Panc1 (cell line): ENCODE results near the gene SDK1. TPM values are rescaled to one million over a fixed set of nuclear protein-coding genes. Genes with fewer than 3 reads are reported as not detected.

Source experiments
- ATAC-seq: fragments of 200-7000 bp; cut with Tn5 transposase; 2 replicates; pipeline ENCODE4 v1.9.1; 2020; ENCODE audit warnings: mild to moderate bottlenecking, moderate library complexity
- BruUV-seq: library from RNA; stranded (reverse); fragments of 400-500 nt; replicated peaks from 2 replicates; lab custom pipeline; 2021; lab: Mats Ljungman, UMichigan
- CTCF ChIA-PET: fragments of 300-600 bp; sonication (Branson Sonifier 250); formaldehyde crosslinking; loops from one replicate; lab custom pipeline; 2022; ENCODE audit warnings: antibody characterized with exemption; lab: Charles Lee
- POLR2A ChIA-PET: fragments of 300-600 bp; sonication (Branson Sonifier 250); formaldehyde crosslinking; loops from one replicate; lab custom pipeline; 2022; ENCODE audit warnings: antibody characterized with exemption; lab: Charles Lee
- DNase-seq: peaks from one replicate; pipeline ENCODE4 v3.0.0-alpha.2; 2010; ENCODE audit warnings: low read depth, low spot score
- H3K27ac ChIP-seq: 2 replicates; pipeline ENCODE4 v1.5.1; 2011; ENCODE audit warnings: mild to moderate bottlenecking, low read length, inconsistent platforms
- H3K27me3 ChIP-seq: fragments of 200-500 bp; sonication (Bioruptor generic); 2 replicates; pipeline ENCODE4 v1.6.0; 2014; ENCODE audit warnings: low read length, inconsistent platforms; ENCODE audit not compliant: control insufficient read depth, insufficient read depth
- H3K36me3 ChIP-seq: fragments of 200-500 bp; sonication (Bioruptor generic); 2 replicates; pipeline ENCODE4 v1.5.1; 2014; ENCODE audit warnings: inconsistent platforms, mild to moderate bottlenecking, low read length, moderate library complexity; ENCODE audit not compliant: control insufficient read depth, insufficient read depth
- H3K4me1 ChIP-seq: 2 replicates; pipeline ENCODE4 v1.5.1; 2011; ENCODE audit warnings: inconsistent platforms, mild to moderate bottlenecking, low read length, moderate library complexity; ENCODE audit not compliant: control insufficient read depth, insufficient read depth
- H3K4me3 ChIP-seq, 2 experiments: 2 replicates each; pipeline ENCODE4 v1.5.1; 2011 to 2012; ENCODE audit warnings: low read depth in 2 of 2, low read length in 2 of 2, mild to moderate bottlenecking in 2 of 2, inconsistent platforms in 1 of 2, moderate library complexity in 1 of 2
- H3K9me3 ChIP-seq: fragments of 200-500 bp; sonication (Bioruptor generic); 2 replicates; pipeline ENCODE4 v1.5.1; 2014; ENCODE audit warnings: low read depth, mild to moderate bottlenecking, inconsistent platforms, low read length, moderate library complexity; ENCODE audit not compliant: control insufficient read depth, insufficient read depth
- CTCF ChIP-seq: fragments of 450-650 bp; IDR thresholded peaks from 2 replicates; pipeline ENCODE4 v1.5.1; 2017; ENCODE audit warnings: mild to moderate bottlenecking
- POLR2AphosphoS5 ChIP-seq: IDR thresholded peaks from 2 replicates; pipeline ENCODE4 v1.6.1; 2012; ENCODE audit warnings: mild to moderate bottlenecking, low read depth, low read length, moderate library complexity
- REST ChIP-seq, 2 experiments: IDR thresholded peaks; 2 replicates each; pipeline ENCODE4 v1.6.1; 2011 to 2012; ENCODE audit warnings: low read depth in 2 of 2, control low read depth in 1 of 2, low read length in 1 of 2, mild to moderate bottlenecking in 1 of 2, moderate library complexity in 1 of 2; ENCODE audit not compliant: insufficient read depth in 1 of 2
- SIN3A ChIP-seq: IDR thresholded peaks from 2 replicates; pipeline ENCODE4 v1.6.1; 2012; ENCODE audit warnings: low read depth, mild to moderate bottlenecking, low read length, moderate library complexity, borderline replicate concordance; ENCODE audit not compliant: insufficient read depth
- TCF7L2 ChIP-seq: IDR thresholded peaks from 2 replicates; pipeline ENCODE4 v1.6.1; 2011; ENCODE audit warnings: mild to moderate bottlenecking, low read depth, low read length, inconsistent platforms
- in situ Hi-C: cut with HindIII; loops from 2 replicates; pipeline ENCODE4 v1.10.0; 2016; ENCODE audit warnings: low sequenced_read_pairs, low pct_unique_long_range_greater_than_20kb
- intact Hi-C: fragments of 100-400 bp; cut with micrococcal nuclease; formaldehyde crosslinking; loops from one replicate; pipeline ENCODE4 v1.10.0; 2022; ENCODE audit not compliant: unreplicated experiment
- total RNA-seq: library from RNA; stranded (reverse); gene quantifications from one replicate; pipeline ENCODE4 v1.2.1, GENCODE V29; 2021; ENCODE audit not compliant: unreplicated experiment

SDK1 gene
- total RNA-seq, 1 experiment from 2014 or later, result 47.4 TPM

GRCh38 chr7:4302203-4302905 is 1001.3 kb downstream of the SDK1 start:
- BruUV-seq, result no TSS peak
- ATAC-seq (no peak), DNase-seq (no peak)
- Histone ChIP-seq H3K36me3 (no peaks in the 10 kb centered on the region), H3K4me3 (no peak overlapping the region), H3K4me1 (no peaks in the 10 kb centered on the region), H3K27ac (no peak overlapping the region), H3K27me3 (peaks cover 9% of the 10 kb centered on the region; the same call in 1 of the 2 replicates), H3K9me3 (no peaks in the 10 kb centered on the region)
- in situ Hi-C loops, result no loop called here
- intact Hi-C loops, result no loop called here
- POLR2A ChIA-PET, result no interaction called here
- CTCF ChIA-PET, result no interaction called here
- TF ChIP-seq REST (IDR thresholded peaks at IDR 0.05; ENCODE audit: insufficient read depth in 1 of 2, low read depth in 2 of 2, low read length in 1 of 2) (no peak), CTCF (no peak), POLR2AphosphoS5 (no peak), TCF7L2 (no peak), SIN3A (no peak)

GRCh38 chr7:4307316-4308204 is 1006.5 kb downstream of the SDK1 start:
- ChIA-PET CTCF (no interaction called here), POLR2A (no interaction called here)
- DNase-seq (no peak), ATAC-seq (no peak)
- in situ Hi-C loops, result no loop called here
- BruUV-seq, result no TSS peak
- H3K27me3 ChIP-seq, result peaks cover 4% of the 10 kb centered on the region; the same call in 1 of the 2 replicates
- intact Hi-C loops, result no loop called here
- no peaks in the 10 kb centered on the region for H3K9me3 ChIP-seq
- no peaks in the 10 kb centered on the region for H3K36me3 ChIP-seq
- TF ChIP-seq CTCF, result no peak
- no peak for TF ChIP-seq REST (IDR thresholded peaks at IDR 0.05; ENCODE audit: insufficient read depth in 1 of 2, low read depth in 2 of 2, low read length in 1 of 2)
- no peaks in the 10 kb centered on the region for H3K4me1 ChIP-seq
- H3K4me3 ChIP-seq, result no peak overlapping the region
- H3K27ac ChIP-seq, result no peak overlapping the region
